Stimulated activated CD8-positive, alpha-beta memory T cell treated with anti-CD3 and anti-CD28 coated beads, Interleukin-4, amount 100 ng/mL, for 1 hour (primary cell): ENCODE data around the gene PMEPA1.

Experiments
- DNase-seq, 2 donors: peaks; one replicate each; pipeline ENCODE4 v3.0.0-alpha.2; 2020; ENCODE audit warnings: low read depth in 2 of 2, low spot score in 1 of 2

Gene PMEPA1

DNA sequence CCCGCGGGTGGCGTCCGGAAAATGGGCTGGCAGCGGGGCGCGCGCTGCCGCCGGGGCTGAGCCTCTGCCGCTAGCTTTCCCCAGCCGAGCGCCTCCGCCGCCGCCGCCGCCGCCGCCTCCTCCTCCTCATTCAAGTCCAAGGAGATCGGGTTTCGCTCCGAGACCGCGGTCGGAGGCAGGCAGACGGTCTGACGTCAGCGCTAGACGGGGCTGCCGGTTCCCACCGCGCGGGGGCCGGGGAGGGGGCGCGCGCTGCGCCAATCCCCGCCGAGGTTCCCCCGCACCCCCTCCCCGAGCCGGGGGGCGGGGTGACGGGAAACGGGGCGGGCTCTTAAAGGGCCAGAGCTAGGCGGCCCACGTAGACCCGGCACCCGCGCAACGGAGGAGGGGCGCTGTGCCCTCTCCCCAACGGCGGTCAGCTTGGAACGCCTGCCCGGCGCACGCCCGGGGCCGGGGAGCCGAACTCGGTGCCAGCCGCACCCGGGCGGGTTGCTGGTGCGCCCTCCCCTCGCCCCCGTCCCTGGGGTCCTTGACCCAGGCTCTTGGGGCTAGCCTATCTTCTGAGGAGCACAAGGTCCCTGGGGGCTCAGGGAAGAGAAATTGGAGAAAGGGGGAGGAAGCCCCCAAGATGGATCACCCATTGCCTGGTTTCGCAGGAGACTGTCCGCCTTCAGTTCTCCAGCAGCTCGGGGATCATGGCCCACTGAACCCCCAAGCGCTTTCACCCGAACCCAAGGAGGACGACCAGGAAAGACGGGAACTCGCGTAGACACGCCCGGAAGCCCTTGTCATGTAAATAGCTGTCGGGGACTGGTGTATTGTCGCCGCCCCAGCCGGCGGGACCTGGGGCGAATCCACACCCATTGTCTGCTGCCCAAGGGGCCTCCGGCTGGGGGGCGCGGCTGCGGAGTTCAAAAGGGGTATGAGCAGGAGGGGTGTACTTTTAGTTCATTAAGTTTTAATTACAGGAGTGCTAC, at the start of gene PMEPA1:
Gene PMEPA1 (minus strand): TSS at position 193 of the 977 bp plus-strand sequence. CDS start 433 bp downstream, outside the sequence.
- peak; percentile 80 to 85 for DNase-seq

DNA sequence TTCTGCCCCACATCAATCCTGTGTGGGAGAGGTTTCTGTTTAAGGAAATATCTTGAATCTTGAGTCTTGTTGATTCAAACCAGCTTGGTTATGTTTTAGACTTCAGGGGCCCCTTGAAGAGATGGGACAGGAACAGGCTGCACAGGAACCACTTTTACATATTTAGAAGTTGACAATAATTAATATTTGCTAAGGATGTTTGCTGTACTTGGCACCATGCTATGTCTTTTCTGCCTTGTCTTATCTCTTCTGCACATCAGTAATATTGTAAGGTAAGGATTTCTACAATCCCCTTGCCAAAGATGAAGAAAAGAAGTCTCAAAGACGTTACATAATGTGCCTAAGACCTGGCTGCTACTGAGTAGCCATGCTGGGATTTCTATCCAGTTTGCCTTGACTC, 48.0 kb upstream of the PMEPA1 start:
- DNase-seq = no peak

DNA sequence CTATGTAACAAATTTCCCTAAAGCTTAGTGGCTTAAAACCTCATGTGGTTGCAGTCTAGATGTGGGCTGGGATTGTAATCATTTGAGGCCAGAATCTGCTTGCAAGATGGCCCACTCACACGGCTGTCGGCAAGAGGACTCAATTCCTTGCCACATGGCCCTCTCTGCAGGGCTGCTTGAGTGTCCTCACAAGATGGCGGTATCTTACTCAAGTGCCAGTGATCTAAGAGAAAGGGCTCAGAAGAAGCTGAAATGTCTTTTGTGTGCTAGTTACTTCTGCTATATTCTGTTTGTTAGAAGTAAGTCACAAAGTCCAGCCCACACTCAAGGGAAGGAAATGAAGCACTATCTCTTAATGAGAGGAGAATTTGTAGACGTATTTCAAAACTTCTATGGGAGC, 47.1 kb upstream of the PMEPA1 start:
- DNase-seq = no peak

DNA sequence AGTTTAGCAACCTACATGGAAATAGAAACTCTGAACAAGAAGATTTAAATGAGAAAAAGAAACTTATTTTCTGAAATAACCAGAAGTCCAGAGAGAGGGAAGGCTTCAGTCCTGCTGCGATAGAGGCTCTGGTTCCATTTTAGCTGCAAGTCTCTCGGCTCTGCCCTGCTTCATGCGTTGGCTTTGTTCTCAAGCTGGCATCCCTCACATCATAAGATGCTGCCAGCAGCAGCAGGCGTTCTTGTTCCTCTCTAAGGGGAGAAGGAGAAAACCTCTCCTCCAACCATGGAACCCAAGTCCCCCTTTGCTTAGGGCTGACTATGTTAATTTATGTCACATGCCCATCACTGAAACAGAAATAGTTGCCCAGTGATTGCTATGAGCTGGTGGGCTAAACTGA, 46.4 kb upstream of the PMEPA1 start:
- DNase-seq = no peak

DNA sequence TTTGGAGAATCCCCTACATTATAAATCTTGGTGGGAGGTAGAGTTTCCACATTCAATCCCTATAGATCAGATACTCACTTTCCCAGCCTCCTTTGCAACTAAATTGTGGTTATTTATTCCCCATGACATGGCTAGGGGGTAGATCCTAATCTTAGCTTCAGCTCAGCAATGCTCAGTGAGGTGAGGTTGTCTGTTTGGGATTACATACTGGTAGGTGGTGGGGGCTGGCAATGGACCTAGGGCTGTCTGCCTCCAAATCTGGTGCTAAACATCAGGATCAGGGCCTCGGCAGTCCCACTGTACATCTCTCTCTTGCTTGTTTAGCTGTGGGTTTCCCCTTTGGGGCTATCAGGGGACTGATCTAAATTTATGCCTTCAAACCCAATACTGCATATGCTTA, 45.8 kb upstream of the PMEPA1 start:
- no peak for DNase-seq

DNA sequence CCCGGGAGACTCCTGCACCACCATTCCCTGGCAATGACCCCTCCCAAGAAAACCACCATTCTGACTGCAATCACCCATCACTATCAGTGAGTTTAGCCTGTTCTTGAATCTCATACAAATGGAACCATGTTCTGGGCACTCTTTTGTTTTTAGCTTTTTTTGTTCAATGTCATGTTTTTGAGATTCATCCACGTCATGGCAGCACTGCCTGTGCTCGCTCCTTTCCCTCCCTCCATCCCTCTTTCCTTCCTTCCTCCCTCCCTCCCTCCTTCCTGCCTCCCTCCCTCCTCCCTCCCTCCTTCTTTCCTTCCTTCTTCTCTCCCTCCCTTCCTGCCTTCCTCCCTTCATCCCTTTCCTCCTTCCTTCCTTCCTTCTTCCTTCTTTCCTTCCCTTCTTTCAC, 44.4 kb upstream of the PMEPA1 start:
- no peak for DNase-seq

DNA sequence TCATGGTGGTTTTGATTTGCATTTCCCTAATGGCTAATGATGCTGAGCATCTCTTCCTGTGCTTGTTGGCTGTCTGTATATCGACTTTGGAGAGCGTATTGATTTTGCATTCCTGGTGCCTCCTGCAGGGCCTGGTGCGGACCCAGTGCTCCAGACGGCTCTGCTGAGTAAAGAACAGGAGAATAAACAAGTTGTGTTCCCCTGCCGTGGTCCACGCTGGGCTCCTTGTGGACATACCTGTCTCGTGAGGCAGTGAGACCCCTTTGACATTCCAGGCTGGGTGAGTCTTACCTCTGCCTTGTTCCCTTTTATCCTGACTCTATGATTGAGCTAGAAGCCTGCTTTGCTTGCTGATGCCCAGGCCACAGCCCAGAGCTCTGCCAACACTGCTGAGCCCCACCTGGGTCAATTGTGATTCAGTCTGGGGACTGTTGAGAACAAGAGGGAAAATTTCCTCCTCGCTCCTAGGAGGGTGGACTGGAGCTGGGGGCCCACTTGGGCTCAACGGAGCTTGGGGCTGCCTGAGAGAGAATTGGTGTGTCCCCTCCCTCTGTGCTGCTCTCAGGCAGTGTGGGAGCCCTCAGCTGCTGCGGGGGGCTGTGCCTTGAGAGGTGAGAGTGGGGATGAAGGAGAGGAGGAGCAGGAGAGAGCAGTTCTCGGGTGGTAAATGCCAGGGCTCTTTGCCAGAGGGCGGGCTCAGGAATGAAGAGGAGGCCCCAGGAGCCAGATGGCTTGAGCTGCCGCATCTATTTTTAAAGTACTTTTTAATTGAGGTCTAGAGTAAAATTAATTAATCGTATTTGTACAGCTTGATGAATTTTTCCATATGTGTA, 43.7 kb upstream of the PMEPA1 start:
- no peak for DNase-seq

GRCh38 chr20:57751411-57751810, 41.6 kb upstream of the PMEPA1 start:
- no peak for DNase-seq

DNA sequence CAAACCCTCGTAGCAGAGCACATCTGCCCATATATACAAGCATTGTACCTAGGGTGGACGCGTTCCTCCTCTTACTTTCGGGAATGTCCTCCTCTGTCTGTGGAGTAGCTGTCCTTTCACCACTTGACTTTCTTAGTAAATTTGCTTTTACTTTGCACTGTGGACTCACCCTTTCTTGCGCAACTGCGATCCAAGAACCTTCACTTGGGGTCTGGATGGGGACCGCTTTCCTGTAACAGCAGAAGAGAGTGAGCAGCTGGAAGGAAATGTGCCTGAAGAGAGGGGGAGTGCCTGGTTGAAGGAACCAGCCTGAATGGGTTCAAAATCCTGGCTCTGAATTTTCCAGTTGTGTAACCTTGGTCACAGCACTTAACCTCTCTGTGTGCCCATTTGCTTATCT, 40.1 kb upstream of the PMEPA1 start:
- DNase-seq = no peak

DNA sequence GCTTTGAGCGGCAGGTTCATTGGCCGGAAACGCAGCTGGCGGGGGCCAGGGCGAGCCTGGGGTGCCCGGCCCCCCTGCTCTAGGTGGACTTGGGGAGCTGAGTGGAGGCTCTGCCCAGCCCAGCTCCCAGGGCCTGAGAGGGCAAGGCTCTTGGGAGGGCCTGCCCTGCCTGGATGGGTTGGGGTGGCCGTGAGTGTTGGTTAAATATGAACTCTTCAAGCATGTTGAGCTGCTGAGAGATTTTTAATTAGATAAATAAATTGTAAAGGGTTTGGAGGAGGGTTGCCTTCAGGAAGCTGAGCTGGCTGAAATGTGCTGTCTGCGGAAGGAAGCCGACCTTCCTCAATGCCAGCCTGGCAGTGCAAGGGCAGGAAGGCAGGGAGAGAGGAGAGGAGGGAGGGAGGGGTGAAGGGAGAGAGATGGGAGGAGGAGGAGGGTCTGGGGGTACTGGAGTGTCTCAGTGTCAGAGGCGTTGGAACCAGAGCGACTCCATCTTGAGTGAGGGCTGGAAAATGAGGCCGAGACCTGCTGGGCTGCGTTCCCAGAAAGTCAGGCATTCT, 39.4 kb upstream of the PMEPA1 start:
- no peak for DNase-seq

GRCh38 chr20:57748601-57749130, 38.9 kb upstream of the PMEPA1 start:
- no peak for DNase-seq

DNA sequence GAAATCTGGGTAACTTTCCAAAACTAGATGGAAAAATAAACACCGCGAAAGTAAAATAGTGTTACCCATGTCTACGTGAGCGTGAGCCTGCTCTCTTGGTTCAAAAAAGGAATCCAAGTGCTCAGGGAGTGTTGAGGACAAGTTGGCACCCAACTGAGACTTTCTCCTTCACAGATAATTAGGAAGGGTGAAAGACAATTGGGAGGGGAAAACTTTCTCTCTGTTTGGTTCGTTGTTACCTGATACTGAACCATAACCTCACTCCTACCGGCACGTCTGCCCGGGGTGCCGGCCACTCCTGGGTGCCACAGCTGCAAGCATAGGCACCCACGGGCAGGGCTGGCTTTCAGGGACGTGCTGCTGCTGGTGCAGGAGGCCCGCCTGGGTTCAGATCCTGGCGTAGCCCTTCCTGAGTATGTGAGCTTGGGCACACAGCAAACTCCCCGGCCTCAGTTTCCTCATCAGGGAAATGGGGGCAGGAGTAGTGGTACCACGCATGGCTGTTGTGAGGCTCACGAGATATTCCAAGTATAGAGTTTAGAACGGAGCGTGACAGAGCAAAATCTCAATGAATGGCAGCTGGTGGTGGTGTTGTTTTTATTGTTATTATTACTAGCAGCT, 38.2 kb upstream of the PMEPA1 start:
- DNase-seq = no peak

GRCh38 chr20:57746832-57747404, 37.1 kb upstream of the PMEPA1 start:
- DNase-seq = no peak

- no peak for DNase-seq
Observed at GRCh38 chr20:57746201-57746600, 36.4 kb upstream of the PMEPA1 start.

DNA sequence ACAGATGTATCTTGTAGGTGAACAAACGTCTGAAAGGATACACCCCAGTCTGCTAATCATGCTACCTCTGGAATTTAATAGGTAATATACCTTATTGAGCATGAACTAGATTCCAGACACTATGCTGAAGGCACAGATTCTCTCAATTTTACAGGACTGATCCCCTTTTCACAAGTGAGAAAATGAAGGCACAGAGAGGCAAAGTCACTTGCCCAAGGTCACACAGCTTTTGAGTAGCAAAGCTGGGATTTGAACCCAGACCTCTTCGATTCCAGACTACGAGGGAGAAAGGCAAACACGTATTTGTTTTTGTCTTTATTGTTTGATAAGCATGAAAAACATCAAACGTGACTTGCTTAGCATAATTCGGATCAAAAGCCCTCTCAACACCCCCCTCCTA, 34.4 kb upstream of the PMEPA1 start:
- DNase-seq = no peak

DNA sequence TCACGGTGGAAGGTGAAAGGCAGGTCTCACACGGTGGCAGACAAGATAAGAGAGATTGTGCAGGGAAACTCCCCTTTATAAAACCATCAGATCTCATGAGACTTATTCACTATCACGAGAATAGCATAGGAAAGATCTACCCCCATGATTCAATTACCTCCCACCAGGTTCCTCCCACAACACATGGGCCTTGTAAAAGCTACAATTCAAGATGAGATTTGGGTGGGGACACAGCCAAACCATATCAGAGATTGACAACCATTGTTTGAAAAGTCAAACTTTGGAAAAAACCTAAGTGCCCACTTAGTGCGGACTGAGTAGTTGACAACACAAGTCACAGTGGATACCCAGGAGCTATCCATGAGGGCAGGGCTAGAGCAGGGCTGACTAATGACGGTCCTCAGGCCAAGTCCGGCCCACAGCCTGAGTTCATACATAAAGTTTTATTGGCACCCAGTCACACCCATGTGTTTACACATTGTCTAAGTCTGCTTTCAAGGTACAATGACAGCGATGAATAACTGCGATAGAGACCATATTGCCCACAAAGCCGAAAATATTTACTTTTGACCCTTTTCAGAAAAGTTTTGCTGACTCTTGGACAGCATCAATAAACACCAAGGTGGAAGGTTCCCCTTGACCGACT, 33.8 kb upstream of the PMEPA1 start:
- DNase-seq = no peak

- no peak for DNase-seq
Observed at GRCh38 chr20:57742507-57743181, 32.8 kb upstream of the PMEPA1 start.

DNA sequence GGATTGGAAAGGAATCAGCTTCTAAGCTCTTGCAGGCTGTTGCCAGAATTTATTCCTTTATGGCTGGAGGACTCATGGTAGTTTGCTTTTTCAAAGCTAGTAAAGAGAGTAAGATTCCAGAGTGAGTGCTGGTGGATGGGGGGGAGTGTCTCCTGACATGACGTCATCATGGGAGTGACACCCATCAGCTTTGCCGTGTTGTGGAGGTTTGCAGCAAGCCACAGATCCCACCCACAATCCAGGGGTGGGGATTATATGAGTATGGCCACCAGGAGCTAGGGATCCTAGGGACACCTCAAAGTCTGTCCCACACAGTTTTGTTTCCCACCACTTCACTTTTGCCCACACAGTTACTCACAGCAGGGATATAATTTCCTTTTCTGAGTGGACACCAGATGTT, 28.7 kb upstream of the PMEPA1 start:
- DNase-seq = no peak

DNA sequence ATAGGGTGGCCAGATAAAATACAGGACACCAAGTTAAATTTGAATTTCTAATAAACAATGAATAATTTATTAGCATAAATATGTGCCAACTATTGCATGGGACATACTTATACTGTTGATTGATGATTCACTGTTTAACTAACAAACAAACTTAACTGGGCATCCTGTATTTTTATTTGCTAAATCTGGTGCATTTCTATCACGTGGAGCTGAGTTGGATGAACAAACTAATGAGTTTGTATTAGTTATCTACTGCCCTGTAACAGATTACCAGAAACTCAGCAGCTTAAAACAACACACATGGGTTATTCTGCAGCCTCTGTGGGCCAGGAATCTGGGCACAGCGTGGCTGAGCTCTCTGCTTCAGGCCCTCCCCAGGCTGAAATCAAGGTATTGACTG, 28.2 kb upstream of the PMEPA1 start:
- no peak for DNase-seq

DNA sequence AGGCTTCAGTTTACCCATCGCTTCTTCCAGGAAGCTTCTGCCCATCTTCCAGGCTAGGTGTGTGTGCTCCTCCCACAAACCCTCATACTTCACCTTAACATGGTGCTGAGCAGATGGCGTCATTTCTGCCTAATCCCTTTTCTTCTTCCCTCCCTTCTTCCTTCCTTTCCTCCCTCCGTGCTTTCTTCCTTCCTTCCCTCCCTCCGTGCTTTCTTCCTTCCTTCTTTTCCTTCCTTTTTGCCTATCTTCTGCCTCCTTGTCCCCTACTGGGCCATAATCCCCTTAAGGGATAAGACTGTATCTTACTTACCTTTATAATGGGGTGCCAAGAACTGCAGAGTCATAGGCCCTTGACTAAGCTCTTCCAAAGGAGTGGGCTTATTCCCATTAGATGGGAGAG, 27.5 kb upstream of the PMEPA1 start:
- DNase-seq = no peak
